MM.1S (cell line): ENCODE measurements around the gene GNAL.
"Not testable (repeated sequence)": the region's sequence is repeated elsewhere in the genome, so short reads cannot be mapped to it uniquely, and the experiment has no call there.

Experiments used
- DNase-seq: peaks from one replicate; pipeline ENCODE4 v3.0.0-alpha.2; 2015
- H2AFZ ChIP-seq: fragments of 300-600 bp; sonication (generic); 2 replicates; pipeline ENCODE4 v1.6.0; 2016; ENCODE audit warnings: antibody characterized with exemption, low read length
- H3F3A ChIP-seq: fragments of 300-600 bp; sonication (generic); 2 replicates; pipeline ENCODE4 v1.6.1; 2016; ENCODE audit warnings: mild to moderate bottlenecking, antibody characterized with exemption, low read length, moderate library complexity, mixed read lengths; ENCODE audit not compliant: insufficient read depth
- H3K27ac ChIP-seq: fragments of 300-600 bp; sonication (generic); 2 replicates; pipeline ENCODE4 v1.5.1; 2016; ENCODE audit warnings: mild to moderate bottlenecking, low read length
- H3K27me3 ChIP-seq: fragments of 300-600 bp; sonication (generic); replicated peaks from 2 replicates; pipeline ENCODE4 v1.6.0; 2016; ENCODE audit warnings: low read length; ENCODE audit not compliant: insufficient read depth
- H3K36me3 ChIP-seq: fragments of 300-600 bp; sonication (generic); replicated peaks from 2 replicates; pipeline ENCODE4 v1.6.1; 2016; ENCODE audit warnings: mild to moderate bottlenecking, low read length, mixed read lengths; ENCODE audit not compliant: insufficient read depth
- H3K4me1 ChIP-seq: fragments of 300-600 bp; sonication (generic); 2 replicates; pipeline ENCODE4 v1.6.1; 2016; ENCODE audit warnings: low read length, mixed read lengths
- H3K4me2 ChIP-seq: fragments of 300-600 bp; sonication (generic); 2 replicates; pipeline ENCODE4 v1.6.0; 2016; ENCODE audit warnings: low read depth, low read length
- H3K4me3 ChIP-seq: fragments of 300-600 bp; sonication (generic); 2 replicates; pipeline ENCODE4 v1.5.1; 2016; ENCODE audit warnings: low read length, mixed read lengths
- H3K79me2 ChIP-seq: fragments of 300-600 bp; sonication (generic); 2 replicates; pipeline ENCODE4 v1.6.1; 2016; ENCODE audit warnings: mixed run types, low read length, mixed read lengths
- H3K9ac ChIP-seq: fragments of 300-600 bp; sonication (generic); 2 replicates; pipeline ENCODE4 v1.6.1; 2016; ENCODE audit warnings: low read length, mixed read lengths
- H3K9me2 ChIP-seq: fragments of 300-600 bp; sonication (generic); replicated peaks from 2 replicates; pipeline ENCODE4 v1.6.1; 2016; ENCODE audit warnings: mild to moderate bottlenecking, low read length, mixed read lengths; ENCODE audit not compliant: insufficient read depth
- H3K9me3 ChIP-seq: fragments of 300-600 bp; sonication (generic); replicated peaks from 2 replicates; pipeline ENCODE4 v1.6.1; 2016; ENCODE audit warnings: mild to moderate bottlenecking, low read length, mixed read lengths; ENCODE audit not compliant: insufficient read depth
- H4K20me1 ChIP-seq: fragments of 300-600 bp; sonication (generic); 2 replicates; pipeline ENCODE4 v1.6.1; 2016; ENCODE audit warnings: mild to moderate bottlenecking, low read length, moderate library complexity, mixed read lengths; ENCODE audit not compliant: insufficient read depth
- EZH2 ChIP-seq: fragments of 300-600 bp; sonication (generic); optimal IDR thresholded peaks from 2 replicates; pipeline ENCODE3; 2017; ENCODE audit warnings: low read depth, mild to moderate bottlenecking, antibody characterized with exemption, low read length, mixed read lengths
- EZH2phosphoT487 ChIP-seq: fragments of 300-600 bp; sonication (generic); IDR thresholded peaks from 2 replicates; pipeline ENCODE4 v1.6.1; 2018; ENCODE audit warnings: antibody characterized with exemption, low read length
- TF ChIP-seq, protein P1 (sequence below): fragments of 300-600 bp; sonication (generic); IDR thresholded peaks from 2 replicates; pipeline ENCODE4 v1.5.1; 2016; ENCODE audit warnings: antibody characterized with exemption, low read length, mixed read lengths

Gene GNAL

DNA sequence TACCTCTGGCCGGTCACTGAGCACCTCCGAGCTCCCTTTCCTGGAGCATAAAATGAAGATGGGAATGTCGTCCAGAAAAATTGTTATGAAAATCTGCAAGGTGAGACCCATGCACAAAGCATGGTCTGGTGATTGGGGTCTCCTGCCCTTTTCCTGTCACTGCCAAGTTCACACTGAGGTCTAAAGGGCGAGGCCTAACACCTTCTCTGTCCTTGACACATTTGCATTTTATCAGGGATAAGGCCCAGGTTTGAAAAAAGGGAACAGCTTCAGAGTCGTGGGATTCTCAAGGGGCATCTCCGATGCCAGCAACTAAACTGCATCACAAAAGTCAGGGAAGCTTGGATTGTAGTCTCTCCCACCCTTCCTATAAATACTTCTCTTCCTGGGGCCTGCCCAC lies 24.7 kb downstream of the GNAL start:
- Histone ChIP-seq H3K9ac (no peak overlapping the region), H3K27ac (no peak overlapping the region), H3K4me1 (no peaks in the 10 kb centered on the region), H4K20me1 (no peaks in the 10 kb centered on the region), H3F3A (no peaks in the 10 kb centered on the region), H2AFZ (no peak overlapping the region), H3K36me3 (no peaks in the 10 kb centered on the region), H3K9me3 (no peaks in the 10 kb centered on the region), H3K4me2 (peak overlapping the region; percentile 16; the same call in 1 of the 2 replicates), H3K4me3 (no peak overlapping the region), H3K9me2 (no peaks in the 10 kb centered on the region), H3K27me3 (no peaks in the 10 kb centered on the region), H3K79me2 (no peaks in the 10 kb centered on the region)
- DNase-seq, result no peak
- TF ChIP-seq EZH2phosphoT487, result no peak
- TF ChIP-seq, protein P1, sequence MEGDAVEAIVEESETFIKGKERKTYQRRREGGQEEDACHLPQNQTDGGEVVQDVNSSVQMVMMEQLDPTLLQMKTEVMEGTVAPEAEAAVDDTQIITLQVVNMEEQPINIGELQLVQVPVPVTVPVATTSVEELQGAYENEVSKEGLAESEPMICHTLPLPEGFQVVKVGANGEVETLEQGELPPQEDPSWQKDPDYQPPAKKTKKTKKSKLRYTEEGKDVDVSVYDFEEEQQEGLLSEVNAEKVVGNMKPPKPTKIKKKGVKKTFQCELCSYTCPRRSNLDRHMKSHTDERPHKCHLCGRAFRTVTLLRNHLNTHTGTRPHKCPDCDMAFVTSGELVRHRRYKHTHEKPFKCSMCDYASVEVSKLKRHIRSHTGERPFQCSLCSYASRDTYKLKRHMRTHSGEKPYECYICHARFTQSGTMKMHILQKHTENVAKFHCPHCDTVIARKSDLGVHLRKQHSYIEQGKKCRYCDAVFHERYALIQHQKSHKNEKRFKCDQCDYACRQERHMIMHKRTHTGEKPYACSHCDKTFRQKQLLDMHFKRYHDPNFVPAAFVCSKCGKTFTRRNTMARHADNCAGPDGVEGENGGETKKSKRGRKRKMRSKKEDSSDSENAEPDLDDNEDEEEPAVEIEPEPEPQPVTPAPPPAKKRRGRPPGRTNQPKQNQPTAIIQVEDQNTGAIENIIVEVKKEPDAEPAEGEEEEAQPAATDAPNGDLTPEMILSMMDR, result no peak
- TF ChIP-seq EZH2, result no peak

DNA sequence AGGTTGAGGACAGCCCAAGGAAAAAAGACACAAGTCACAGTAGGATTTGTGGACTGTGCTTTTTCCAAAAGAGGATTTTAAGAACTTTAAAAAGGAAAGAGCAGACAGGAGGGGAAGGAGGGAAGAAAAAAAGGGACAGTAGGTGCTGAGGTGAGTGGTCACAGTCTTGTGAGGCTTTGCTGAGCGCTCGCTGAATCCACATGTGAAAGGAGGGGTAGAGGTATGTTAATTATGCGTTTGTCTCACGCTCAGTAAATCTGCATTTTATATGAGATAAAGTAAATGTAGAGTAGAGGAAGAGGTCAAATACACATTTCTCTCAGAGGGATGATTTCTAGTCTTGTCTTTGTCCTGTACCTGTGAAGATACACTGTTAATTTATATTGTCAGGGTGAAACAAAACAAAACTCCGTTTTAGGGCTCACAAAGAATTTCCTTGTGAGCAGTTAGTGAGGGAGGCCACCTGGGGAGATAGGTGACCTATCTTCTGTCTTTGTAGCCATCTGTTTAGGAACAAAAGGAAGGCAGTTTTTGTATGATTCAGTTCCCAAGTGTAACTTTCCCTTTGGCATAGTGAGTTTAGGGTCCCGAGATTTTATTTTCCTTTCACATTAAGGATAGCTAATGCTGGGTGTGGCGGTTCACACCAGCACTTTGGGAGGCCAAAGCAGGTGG lies 25.3 kb downstream of the GNAL start:
- H3K9ac ChIP-seq, result no peak overlapping the region
- H3K36me3 ChIP-seq, result no peaks in the 10 kb centered on the region
- H2AFZ ChIP-seq, result no peak overlapping the region
- no peaks in the 10 kb centered on the region for H3K27me3 ChIP-seq
- no peaks in the 10 kb centered on the region for H3K9me3 ChIP-seq
- no peaks in the 10 kb centered on the region for H3F3A ChIP-seq
- no peaks in the 10 kb centered on the region for H3K4me1 ChIP-seq
- H3K4me3 ChIP-seq, result no peak overlapping the region
- H3K4me2 ChIP-seq, result peak overlapping the region; percentile 16; the same call in 1 of the 2 replicates
- H3K79me2 ChIP-seq, result no peaks in the 10 kb centered on the region
- no peak for DNase-seq
- H3K27ac ChIP-seq, result no peak overlapping the region
- TF ChIP-seq EZH2phosphoT487 (no peak), EZH2 (no peak)
- TF ChIP-seq, protein P1, result no peak
- no peaks in the 10 kb centered on the region for H4K20me1 ChIP-seq
- H3K9me2 ChIP-seq, result no peaks in the 10 kb centered on the region

GRCh38 chr18:11716767-11717315 lies 27.8 kb downstream of the GNAL start:
- H3K9me2 ChIP-seq, H3K27me3 ChIP-seq, H3K9me3 ChIP-seq, H4K20me1 ChIP-seq, H2AFZ ChIP-seq, H3K79me2 ChIP-seq, H3K4me1 ChIP-seq, H3K36me3 ChIP-seq, H3K9ac ChIP-seq, H3K4me2 ChIP-seq, H3K27ac ChIP-seq, H3K4me3 ChIP-seq, H3F3A ChIP-seq, DNase-seq: not testable (repeated sequence)

DNA sequence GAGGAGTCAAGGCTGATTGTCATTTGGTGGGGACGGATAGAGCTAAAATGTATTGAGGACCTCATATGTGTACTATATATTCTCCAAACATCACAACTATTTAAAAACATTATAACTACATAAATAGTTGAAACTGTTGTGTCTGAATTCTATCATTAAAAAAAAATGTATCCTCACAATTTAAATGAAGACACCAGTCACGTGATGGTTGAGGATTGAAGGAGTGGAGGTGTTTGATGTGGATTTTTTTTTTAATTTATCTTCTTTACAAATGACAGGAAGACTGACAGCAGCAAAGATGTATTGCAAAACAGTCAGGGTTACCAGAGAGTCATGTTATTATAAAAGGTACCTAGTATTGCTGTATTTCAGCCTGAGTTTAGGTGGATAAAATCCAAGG lies 30.0 kb downstream of the GNAL start:
- Histone ChIP-seq H3K9ac (no peak overlapping the region), H3K4me3 (no peak overlapping the region), H3K36me3 (no peaks in the 10 kb centered on the region), H2AFZ (no peak overlapping the region), H3K9me3 (no peaks in the 10 kb centered on the region), H3K27me3 (no peaks in the 10 kb centered on the region), H3K4me2 (no peak overlapping the region), H3K27ac (no peak overlapping the region), H3K9me2 (no peaks in the 10 kb centered on the region), H4K20me1 (no peaks in the 10 kb centered on the region), H3F3A (no peaks in the 10 kb centered on the region), H3K4me1 (no peaks in the 10 kb centered on the region), H3K79me2 (no peaks in the 10 kb centered on the region)
- TF ChIP-seq, protein P1, result no peak
- no peak for TF ChIP-seq EZH2
- TF ChIP-seq EZH2phosphoT487, result no peak
- DNase-seq, result no peak
